Hair follicular keratinocyte (primary cell): ENCODE data around the gene AHRR. TPM values are rescaled to one million over a fixed set of nuclear protein-coding genes. Genes with fewer than 3 reads are reported as not detected.

Experiments
- total RNA-seq: library from RNA; depleted of rRNA; stranded (reverse); fragments of >200 nt; gene quantifications from 2 replicates; pipeline ENCODE4 v1.2.3, GENCODE V29; 2015

AHRR gene
- total RNA-seq = 0.72 and 0.94 TPM in 2 replicates

GRCh38 chr5:321230-321725 is at the start of gene AHRR:
TSS of gene AHRR (plus strand) at chr5:321714. CDS start at chr5:343903, 22,189 bp downstream.

GRCh38 chr5:442335-443238 is 121.1 kb downstream of the AHRR start, which contains the start of gene EXOC3:
TSS of gene EXOC3 (plus strand) at chr5:443176. CDS start at chr5:446206, 3,030 bp downstream.

Other genes with a start within 250 kb of the AHRR start
- gene PLEKHG4B, start 229.5 kb upstream of the AHRR start, total RNA-seq = under 0.01 and 0.04 TPM in 2 replicates
- gene LRRC14B, start 130.2 kb upstream of the AHRR start, total RNA-seq = not detected in 2 replicates
- gene CCDC127, start 103.6 kb upstream of the AHRR start, total RNA-seq = 4.3 and 5.2 TPM in 2 replicates
- gene SDHA, start 103.4 kb upstream of the AHRR start, total RNA-seq = 191 and 254 TPM in 2 replicates
- gene PDCD6, start 50.1 kb upstream of the AHRR start, total RNA-seq = 179 and 194 TPM in 2 replicates
- gene EXOC3, start 121.5 kb downstream of the AHRR start, total RNA-seq = 14.9 and 18.7 TPM in 2 replicates
- 1.2 and 2.2 TPM in 2 replicates for gene SLC9A3, start 202.7 kb downstream of the AHRR start, total RNA-seq